Panc1 (cell line): ENCODE results near the gene GALNT13. TPM values are rescaled to one million over a fixed set of nuclear protein-coding genes. Genes with fewer than 3 reads are reported as not detected.

Source experiments
- ATAC-seq: fragments of 200-7000 bp; cut with Tn5 transposase; 2 replicates; pipeline ENCODE4 v1.9.1; 2020; ENCODE audit warnings: mild to moderate bottlenecking, moderate library complexity
- BruUV-seq: library from RNA; stranded (reverse); fragments of 400-500 nt; replicated peaks from 2 replicates; lab custom pipeline; 2021; lab: Mats Ljungman, UMichigan
- CTCF ChIA-PET: fragments of 300-600 bp; sonication (Branson Sonifier 250); formaldehyde crosslinking; loops from one replicate; lab custom pipeline; 2022; ENCODE audit warnings: antibody characterized with exemption; lab: Charles Lee
- POLR2A ChIA-PET: fragments of 300-600 bp; sonication (Branson Sonifier 250); formaldehyde crosslinking; loops from one replicate; lab custom pipeline; 2022; ENCODE audit warnings: antibody characterized with exemption; lab: Charles Lee
- DNase-seq: peaks from one replicate; pipeline ENCODE4 v3.0.0-alpha.2; 2010; ENCODE audit warnings: low read depth, low spot score
- H3K27ac ChIP-seq: 2 replicates; pipeline ENCODE4 v1.5.1; 2011; ENCODE audit warnings: mild to moderate bottlenecking, low read length, inconsistent platforms
- H3K27me3 ChIP-seq: fragments of 200-500 bp; sonication (Bioruptor generic); 2 replicates; pipeline ENCODE4 v1.6.0; 2014; ENCODE audit warnings: low read length, inconsistent platforms; ENCODE audit not compliant: control insufficient read depth, insufficient read depth
- H3K36me3 ChIP-seq: fragments of 200-500 bp; sonication (Bioruptor generic); 2 replicates; pipeline ENCODE4 v1.5.1; 2014; ENCODE audit warnings: inconsistent platforms, mild to moderate bottlenecking, low read length, moderate library complexity; ENCODE audit not compliant: control insufficient read depth, insufficient read depth
- H3K4me1 ChIP-seq: 2 replicates; pipeline ENCODE4 v1.5.1; 2011; ENCODE audit warnings: inconsistent platforms, mild to moderate bottlenecking, low read length, moderate library complexity; ENCODE audit not compliant: control insufficient read depth, insufficient read depth
- H3K4me3 ChIP-seq, 2 experiments: 2 replicates each; pipeline ENCODE4 v1.5.1; 2011 to 2012; ENCODE audit warnings: low read depth in 2 of 2, low read length in 2 of 2, mild to moderate bottlenecking in 2 of 2, inconsistent platforms in 1 of 2, moderate library complexity in 1 of 2
- H3K9me3 ChIP-seq: fragments of 200-500 bp; sonication (Bioruptor generic); 2 replicates; pipeline ENCODE4 v1.5.1; 2014; ENCODE audit warnings: low read depth, mild to moderate bottlenecking, inconsistent platforms, low read length, moderate library complexity; ENCODE audit not compliant: control insufficient read depth, insufficient read depth
- POLR2AphosphoS5 ChIP-seq: IDR thresholded peaks from 2 replicates; pipeline ENCODE4 v1.6.1; 2012; ENCODE audit warnings: mild to moderate bottlenecking, low read depth, low read length, moderate library complexity
- SIN3A ChIP-seq: IDR thresholded peaks from 2 replicates; pipeline ENCODE4 v1.6.1; 2012; ENCODE audit warnings: low read depth, mild to moderate bottlenecking, low read length, moderate library complexity, borderline replicate concordance; ENCODE audit not compliant: insufficient read depth
- TCF7L2 ChIP-seq: IDR thresholded peaks from 2 replicates; pipeline ENCODE4 v1.6.1; 2011; ENCODE audit warnings: mild to moderate bottlenecking, low read depth, low read length, inconsistent platforms
- in situ Hi-C: cut with HindIII; loops from 2 replicates; pipeline ENCODE4 v1.10.0; 2016; ENCODE audit warnings: low sequenced_read_pairs, low pct_unique_long_range_greater_than_20kb
- intact Hi-C: fragments of 100-400 bp; cut with micrococcal nuclease; formaldehyde crosslinking; loops from one replicate; pipeline ENCODE4 v1.10.0; 2022; ENCODE audit not compliant: unreplicated experiment
- total RNA-seq: library from RNA; stranded (reverse); gene quantifications from one replicate; pipeline ENCODE4 v1.2.1, GENCODE V29; 2021; ENCODE audit not compliant: unreplicated experiment
- TF ChIP-seq, protein P1 (sequence below), 2 experiments: IDR thresholded peaks; 2 replicates each; pipeline ENCODE4 v1.6.1; 2011 to 2012; ENCODE audit warnings: low read depth in 2 of 2, control low read depth in 1 of 2, low read length in 1 of 2, mild to moderate bottlenecking in 1 of 2, moderate library complexity in 1 of 2; ENCODE audit not compliant: insufficient read depth in 1 of 2
- TF ChIP-seq, protein P2 (sequence below): fragments of 450-650 bp; IDR thresholded peaks from 2 replicates; pipeline ENCODE4 v1.5.1; 2017; ENCODE audit warnings: mild to moderate bottlenecking

Gene GALNT13
- total RNA-seq, 1 experiment from 2014 or later: not detected

DNA sequence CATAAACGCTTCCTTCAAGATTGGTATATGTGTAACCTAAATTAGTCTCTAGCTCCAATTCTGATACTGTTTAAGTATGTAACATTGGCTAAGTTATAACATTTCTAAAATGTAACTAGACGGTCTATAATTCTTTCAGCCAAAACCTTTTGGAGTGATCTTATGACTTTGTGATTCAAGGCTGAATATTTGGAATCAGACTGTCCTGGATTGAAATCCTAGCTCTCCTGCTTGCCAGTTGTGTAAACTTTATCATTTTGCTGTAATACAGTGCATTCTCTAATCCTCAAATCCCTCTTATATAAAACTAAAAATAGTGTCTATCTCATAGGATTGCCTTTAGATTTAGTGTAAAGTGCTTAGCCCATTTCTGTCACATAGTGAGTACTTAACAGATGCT is 489.6 kb downstream of the GALNT13 start:
- no peaks in the 10 kb centered on the region for H3K27me3 ChIP-seq
- no peak overlapping the region for H3K27ac ChIP-seq
- no peaks in the 10 kb centered on the region for H3K36me3 ChIP-seq
- H3K4me1 ChIP-seq: no peaks in the 10 kb centered on the region
- no peaks in the 10 kb centered on the region for H3K9me3 ChIP-seq
- in situ Hi-C loops (no loop called here), intact Hi-C loops (no loop called here)
- BruUV-seq: no TSS peak
- ChIA-PET POLR2A (no interaction called here), CTCF (no interaction called here)
- H3K4me3 ChIP-seq: no peak overlapping the region
- ATAC-seq (no peak), DNase-seq (no peak)
- no peak for TF ChIP-seq TCF7L2
- TF ChIP-seq, protein P1, sequence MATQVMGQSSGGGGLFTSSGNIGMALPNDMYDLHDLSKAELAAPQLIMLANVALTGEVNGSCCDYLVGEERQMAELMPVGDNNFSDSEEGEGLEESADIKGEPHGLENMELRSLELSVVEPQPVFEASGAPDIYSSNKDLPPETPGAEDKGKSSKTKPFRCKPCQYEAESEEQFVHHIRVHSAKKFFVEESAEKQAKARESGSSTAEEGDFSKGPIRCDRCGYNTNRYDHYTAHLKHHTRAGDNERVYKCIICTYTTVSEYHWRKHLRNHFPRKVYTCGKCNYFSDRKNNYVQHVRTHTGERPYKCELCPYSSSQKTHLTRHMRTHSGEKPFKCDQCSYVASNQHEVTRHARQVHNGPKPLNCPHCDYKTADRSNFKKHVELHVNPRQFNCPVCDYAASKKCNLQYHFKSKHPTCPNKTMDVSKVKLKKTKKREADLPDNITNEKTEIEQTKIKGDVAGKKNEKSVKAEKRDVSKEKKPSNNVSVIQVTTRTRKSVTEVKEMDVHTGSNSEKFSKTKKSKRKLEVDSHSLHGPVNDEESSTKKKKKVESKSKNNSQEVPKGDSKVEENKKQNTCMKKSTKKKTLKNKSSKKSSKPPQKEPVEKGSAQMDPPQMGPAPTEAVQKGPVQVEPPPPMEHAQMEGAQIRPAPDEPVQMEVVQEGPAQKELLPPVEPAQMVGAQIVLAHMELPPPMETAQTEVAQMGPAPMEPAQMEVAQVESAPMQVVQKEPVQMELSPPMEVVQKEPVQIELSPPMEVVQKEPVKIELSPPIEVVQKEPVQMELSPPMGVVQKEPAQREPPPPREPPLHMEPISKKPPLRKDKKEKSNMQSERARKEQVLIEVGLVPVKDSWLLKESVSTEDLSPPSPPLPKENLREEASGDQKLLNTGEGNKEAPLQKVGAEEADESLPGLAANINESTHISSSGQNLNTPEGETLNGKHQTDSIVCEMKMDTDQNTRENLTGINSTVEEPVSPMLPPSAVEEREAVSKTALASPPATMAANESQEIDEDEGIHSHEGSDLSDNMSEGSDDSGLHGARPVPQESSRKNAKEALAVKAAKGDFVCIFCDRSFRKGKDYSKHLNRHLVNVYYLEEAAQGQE (IDR thresholded peaks at IDR 0.05; ENCODE audit: insufficient read depth in 1 of 2, low read depth in 2 of 2, low read length in 1 of 2): no peak
- TF ChIP-seq, protein P2, sequence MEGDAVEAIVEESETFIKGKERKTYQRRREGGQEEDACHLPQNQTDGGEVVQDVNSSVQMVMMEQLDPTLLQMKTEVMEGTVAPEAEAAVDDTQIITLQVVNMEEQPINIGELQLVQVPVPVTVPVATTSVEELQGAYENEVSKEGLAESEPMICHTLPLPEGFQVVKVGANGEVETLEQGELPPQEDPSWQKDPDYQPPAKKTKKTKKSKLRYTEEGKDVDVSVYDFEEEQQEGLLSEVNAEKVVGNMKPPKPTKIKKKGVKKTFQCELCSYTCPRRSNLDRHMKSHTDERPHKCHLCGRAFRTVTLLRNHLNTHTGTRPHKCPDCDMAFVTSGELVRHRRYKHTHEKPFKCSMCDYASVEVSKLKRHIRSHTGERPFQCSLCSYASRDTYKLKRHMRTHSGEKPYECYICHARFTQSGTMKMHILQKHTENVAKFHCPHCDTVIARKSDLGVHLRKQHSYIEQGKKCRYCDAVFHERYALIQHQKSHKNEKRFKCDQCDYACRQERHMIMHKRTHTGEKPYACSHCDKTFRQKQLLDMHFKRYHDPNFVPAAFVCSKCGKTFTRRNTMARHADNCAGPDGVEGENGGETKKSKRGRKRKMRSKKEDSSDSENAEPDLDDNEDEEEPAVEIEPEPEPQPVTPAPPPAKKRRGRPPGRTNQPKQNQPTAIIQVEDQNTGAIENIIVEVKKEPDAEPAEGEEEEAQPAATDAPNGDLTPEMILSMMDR: no peak
- TF ChIP-seq SIN3A: no peak
- TF ChIP-seq POLR2AphosphoS5: no peak

DNA sequence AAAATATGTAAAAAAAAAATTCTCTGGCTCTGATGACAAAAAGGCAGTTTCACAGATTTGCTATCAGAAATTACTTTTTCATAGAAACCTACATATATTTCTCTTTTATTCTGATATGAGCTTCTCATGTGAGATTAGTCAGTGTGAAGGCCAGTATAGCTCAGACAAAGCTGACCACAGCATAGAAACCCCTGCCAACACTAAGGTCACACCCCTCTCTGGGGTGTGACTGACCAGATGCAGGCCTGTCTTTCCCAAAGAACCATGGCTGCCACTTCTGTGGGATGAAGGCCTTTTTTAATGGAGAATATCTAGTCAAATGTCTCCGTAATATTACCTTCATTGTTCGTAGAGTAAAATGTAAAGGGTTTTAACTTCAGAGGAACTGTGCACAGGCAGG is 496.4 kb downstream of the GALNT13 start:
- CTCF ChIA-PET: no interaction called here
- Histone ChIP-seq H3K9me3 (no peaks in the 10 kb centered on the region), H3K4me3 (no peak overlapping the region), H3K27me3 (no peaks in the 10 kb centered on the region), H3K4me1 (no peaks in the 10 kb centered on the region), H3K27ac (no peak overlapping the region), H3K36me3 (no peaks in the 10 kb centered on the region)
- POLR2A ChIA-PET: no interaction called here
- no TSS peak for BruUV-seq
- TF ChIP-seq POLR2AphosphoS5: no peak
- TF ChIP-seq, protein P1 (IDR thresholded peaks at IDR 0.05; ENCODE audit: insufficient read depth in 1 of 2, low read depth in 2 of 2, low read length in 1 of 2): no peak
- TF ChIP-seq, protein P2: no peak
- DNase-seq: no peak
- intact Hi-C loops: no loop called here
- in situ Hi-C loops: no loop called here
- ATAC-seq: no peak
